ENCODE data around the gene LENEP. TPM values are rescaled to one million over a fixed set of nuclear protein-coding genes. Genes with fewer than 3 reads are reported as not detected.

The LENEP gene
- total and polyA plus RNA-seq, 11 donors, result not detected

GRCh38 chr1:155039308-155039669, 45.9 kb downstream of the LENEP start:
- Histone ChIP-seq H3K27ac (no peak overlapping the region), H3K27me3 (no peaks in the 10 kb centered on the region), H3K4me1 (peaks cover 0 to 34% (median 0%) of the 10 kb centered on the region in 12 donors), H3K9me3 (no peaks in the 10 kb centered on the region), H3K36me3 (no peaks in the 10 kb centered on the region), H3K4me3 (no peak overlapping the region)
- TF ChIP-seq POLR2A (IDR thresholded peaks at IDR 0.05), result no peak
- TF ChIP-seq CTCF (IDR thresholded peaks at IDR 0.05), result no peak
- ATAC-seq (no peak), DNase-seq (no peak)
- WGBS, 4 donors, result 74 to 90% (median 82%) methylated on average over 3 to 4 of the region's 4 CpGs
- intact Hi-C loops (cut with DNase I), result no loop called here

- Histone ChIP-seq H3K27me3 (no peaks in the 10 kb centered on the region), H3K4me3 (no peak overlapping the region), H3K9me3 (no peaks in the 10 kb centered on the region), H3K27ac (no peak overlapping the region), H3K36me3 (no peaks in the 10 kb centered on the region), H3K4me1 (peaks cover 0 to 42% (median 10%) of the 10 kb centered on the region in 12 donors)
- intact Hi-C loops (cut with DNase I), result no loop called here
- no peak for ATAC-seq
- TF ChIP-seq POLR2A (IDR thresholded peaks at IDR 0.05) (no peak), CTCF (IDR thresholded peaks at IDR 0.05) (no peak)
- 82 to 91% (median 90%) methylated on average over 14 of the region's 14 CpGs for WGBS, 4 donors
- no peak for DNase-seq
Measured at GRCh38 chr1:155040358-155041093, 47.1 kb downstream of the LENEP start.

GRCh38 chr1:155042789-155043188, 49.4 kb downstream of the LENEP start:
- Histone ChIP-seq H3K27me3 (no peaks in the 10 kb centered on the region), H3K4me3 (no peak overlapping the region), H3K9me3 (no peaks in the 10 kb centered on the region), H3K27ac (no peak overlapping the region), H3K36me3 (no peaks in the 10 kb centered on the region), H3K4me1 (peaks cover 0 to 27% (median 10%) of the 10 kb centered on the region in 12 donors)
- 80 to 84% (median 82%) methylated on average over 5 of the region's 5 CpGs for WGBS, 4 donors
- DNase-seq (no peak), ATAC-seq (no peak)
- intact Hi-C loops (cut with DNase I), result no loop called here
- TF ChIP-seq POLR2A (IDR thresholded peaks at IDR 0.05), result no peak
- no peak for TF ChIP-seq CTCF (IDR thresholded peaks at IDR 0.05)

GRCh38 chr1:155043301-155043702, 49.9 kb downstream of the LENEP start:
- DNase-seq (no peak), ATAC-seq (no peak)
- no peaks in the 10 kb centered on the region for H3K36me3 ChIP-seq
- WGBS, 4 donors, result 84 to 90% (median 89%) methylated on average over 10 to 12 of the region's 12 CpGs
- no peak overlapping the region for H3K4me3 ChIP-seq
- peaks cover 0 to 26% (median 10%) of the 10 kb centered on the region in 12 donors for H3K4me1 ChIP-seq
- no peaks in the 10 kb centered on the region for H3K27me3 ChIP-seq
- no peaks in the 10 kb centered on the region for H3K9me3 ChIP-seq
- TF ChIP-seq POLR2A (IDR thresholded peaks at IDR 0.05) (no peak), CTCF (IDR thresholded peaks at IDR 0.05) (no peak)
- intact Hi-C loops (cut with DNase I), result no loop called here
- no peak overlapping the region for H3K27ac ChIP-seq

Data from heart left ventricle (tissue), 16 donors.